ENCODE measurements around the gene DDA1.
"Not testable (repeated sequence)": the region's sequence is repeated elsewhere in the genome, so short reads cannot be mapped to it uniquely, and the experiment has no call there.

DDA1 gene

GRCh38 chr19:17289489-17289888 is 19.9 kb upstream of the DDA1 start:
- DNase-seq, result no peak

- DNase-seq, result no peak
Measured at GRCh38 chr19:17292301-17293074, 16.9 kb upstream of the DDA1 start.

- no peak for DNase-seq
Measured at GRCh38 chr19:17293605-17294004, 15.8 kb upstream of the DDA1 start.

DNA sequence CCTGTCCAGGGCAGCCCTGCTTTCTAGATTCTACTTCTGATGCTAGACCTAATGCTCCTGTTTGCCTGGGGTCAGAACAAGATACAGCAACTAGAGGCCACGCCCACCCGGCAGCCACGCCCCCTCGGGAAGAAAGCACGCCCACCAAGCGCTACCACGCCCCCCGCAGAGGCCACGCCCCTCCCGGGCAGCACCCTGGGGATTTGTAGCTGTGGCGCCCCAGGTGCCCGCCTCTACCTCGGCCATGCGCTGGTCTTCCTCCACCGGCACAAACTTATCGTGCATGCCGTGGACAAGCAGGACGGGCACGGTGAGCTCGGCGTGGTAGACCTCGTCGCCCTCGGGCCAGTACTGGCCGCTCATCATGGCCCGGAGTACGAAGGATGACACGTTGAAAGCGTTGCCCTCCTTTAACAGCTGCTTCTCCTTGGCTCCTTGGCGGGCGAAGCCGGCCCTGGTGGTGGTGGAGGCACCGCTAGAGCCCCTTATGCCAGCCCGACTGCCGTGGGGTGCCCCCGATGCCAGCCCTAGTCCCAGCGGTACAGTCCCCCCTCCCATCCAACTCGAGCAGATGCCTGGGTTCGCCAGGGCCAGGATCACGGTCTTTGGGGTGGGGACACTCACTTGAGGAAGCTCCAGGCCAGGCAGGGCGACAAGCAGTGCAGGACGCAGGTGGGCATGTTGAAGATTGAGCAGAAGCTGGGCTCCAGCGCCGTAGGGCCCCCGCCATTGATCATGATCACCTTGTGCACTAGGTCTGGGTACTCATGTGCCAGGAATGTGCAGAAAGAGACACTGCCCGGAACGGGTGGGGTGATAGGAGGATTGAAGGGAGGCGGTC is 15.1 kb upstream of the DDA1 start:
- no peak for DNase-seq

- not testable (repeated sequence) for DNase-seq
Measured at GRCh38 chr19:17295551-17295950, 13.8 kb upstream of the DDA1 start.

DNA sequence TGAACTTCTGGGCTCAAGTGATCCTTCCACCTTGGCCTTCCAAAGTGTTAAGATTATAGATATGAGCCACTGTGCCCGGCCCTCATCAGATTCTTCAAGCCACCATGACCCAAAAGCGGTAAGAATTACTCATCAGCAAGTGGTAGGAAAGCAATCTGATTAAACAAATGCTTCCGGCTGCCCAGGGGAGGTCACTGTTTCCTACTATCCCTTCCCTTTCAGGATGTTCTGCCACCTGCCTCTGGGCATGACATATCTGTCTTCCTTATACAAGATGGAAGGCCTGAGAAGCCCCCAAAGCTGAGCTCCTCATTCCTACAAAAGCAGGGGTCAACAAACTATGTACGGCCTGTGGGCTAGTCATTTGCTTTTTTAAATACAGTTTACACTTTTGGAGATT is 13.1 kb upstream of the DDA1 start:
- no peak for DNase-seq

GRCh38 chr19:17296976-17297375 is 12.4 kb upstream of the DDA1 start:
- DNase-seq, result no peak

DNA sequence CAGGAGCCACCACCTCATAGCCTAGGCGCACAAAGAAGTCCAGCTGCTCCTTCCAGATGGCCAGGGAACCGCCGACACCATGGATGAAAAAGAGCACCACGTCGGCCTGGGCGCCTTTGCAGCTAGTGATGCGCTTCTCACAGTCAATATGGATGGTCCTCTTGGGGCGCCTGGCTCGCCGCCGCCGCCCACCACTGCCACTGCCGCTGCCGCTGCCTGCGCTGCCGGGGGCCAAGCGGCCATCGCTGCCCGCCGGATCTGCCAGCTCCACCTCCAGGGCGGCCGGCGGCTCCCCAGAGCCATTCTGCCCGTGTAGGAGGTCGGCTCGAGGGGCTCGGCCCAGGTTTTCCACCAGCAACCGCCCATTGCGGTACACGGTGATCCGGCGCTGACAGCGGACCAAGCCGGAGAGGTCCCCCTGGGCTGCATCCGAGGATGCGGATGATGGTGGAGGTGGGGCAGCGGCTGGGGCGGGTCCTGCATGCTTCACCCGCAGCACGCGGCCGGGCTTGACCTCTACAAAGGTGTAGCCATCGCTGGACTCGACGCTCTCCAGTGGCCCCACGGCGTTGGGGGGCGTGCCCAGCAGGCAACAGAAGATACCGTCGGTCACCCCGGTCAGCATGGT is 8.3 kb upstream of the DDA1 start:
- no peak for DNase-seq

DNA sequence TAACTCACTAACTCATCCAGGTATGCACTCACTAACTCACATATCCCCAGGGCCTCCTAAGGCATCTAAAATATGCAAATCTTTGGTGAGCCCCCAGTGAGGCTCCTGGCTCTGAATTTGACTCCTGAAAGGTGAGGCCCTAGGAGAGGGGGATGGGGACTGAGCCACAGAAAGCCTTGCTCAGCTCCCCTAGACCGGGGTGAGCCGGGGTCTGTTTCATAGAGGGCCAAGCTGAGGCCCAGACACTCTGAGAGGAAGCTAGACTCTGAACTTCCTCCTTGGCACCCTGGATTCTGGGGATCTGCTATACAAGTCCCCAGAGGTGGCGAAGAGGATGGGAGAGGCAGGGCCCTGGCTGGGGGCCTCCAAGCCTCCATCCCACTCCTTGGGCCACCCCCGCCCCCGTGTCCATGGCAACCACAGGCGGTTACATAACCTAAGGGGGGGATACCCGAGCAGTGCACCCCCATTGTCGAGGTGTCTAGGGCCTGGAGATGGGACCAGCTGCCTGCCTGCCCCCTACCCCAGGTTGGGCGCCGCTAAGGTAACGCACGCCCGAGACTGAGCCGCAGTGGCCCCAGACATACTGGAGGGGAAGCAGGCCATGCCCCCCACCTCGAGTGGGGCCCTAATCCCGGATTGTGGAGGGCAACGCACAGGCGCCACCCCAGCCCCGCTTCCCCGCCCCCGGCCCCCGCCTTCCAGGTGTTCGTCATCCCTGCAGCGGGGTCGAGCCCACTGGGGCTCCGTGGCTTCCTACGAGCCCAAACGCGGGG is 6.8 kb upstream of the DDA1 start:
- DNase-seq, result no peak

GRCh38 chr19:17303167-17303939 is 6.0 kb upstream of the DDA1 start, which contains the start of gene ABHD8:
Gene ABHD8 (minus strand): TSS chr19:17303425. CDS start chr19:17301616, 1,809 bp downstream.
- DNase-seq, result peak; percentile 88

- DNase-seq, result no peak
Measured at GRCh38 chr19:17303940-17304267, 5.5 kb upstream of the DDA1 start.

DNA sequence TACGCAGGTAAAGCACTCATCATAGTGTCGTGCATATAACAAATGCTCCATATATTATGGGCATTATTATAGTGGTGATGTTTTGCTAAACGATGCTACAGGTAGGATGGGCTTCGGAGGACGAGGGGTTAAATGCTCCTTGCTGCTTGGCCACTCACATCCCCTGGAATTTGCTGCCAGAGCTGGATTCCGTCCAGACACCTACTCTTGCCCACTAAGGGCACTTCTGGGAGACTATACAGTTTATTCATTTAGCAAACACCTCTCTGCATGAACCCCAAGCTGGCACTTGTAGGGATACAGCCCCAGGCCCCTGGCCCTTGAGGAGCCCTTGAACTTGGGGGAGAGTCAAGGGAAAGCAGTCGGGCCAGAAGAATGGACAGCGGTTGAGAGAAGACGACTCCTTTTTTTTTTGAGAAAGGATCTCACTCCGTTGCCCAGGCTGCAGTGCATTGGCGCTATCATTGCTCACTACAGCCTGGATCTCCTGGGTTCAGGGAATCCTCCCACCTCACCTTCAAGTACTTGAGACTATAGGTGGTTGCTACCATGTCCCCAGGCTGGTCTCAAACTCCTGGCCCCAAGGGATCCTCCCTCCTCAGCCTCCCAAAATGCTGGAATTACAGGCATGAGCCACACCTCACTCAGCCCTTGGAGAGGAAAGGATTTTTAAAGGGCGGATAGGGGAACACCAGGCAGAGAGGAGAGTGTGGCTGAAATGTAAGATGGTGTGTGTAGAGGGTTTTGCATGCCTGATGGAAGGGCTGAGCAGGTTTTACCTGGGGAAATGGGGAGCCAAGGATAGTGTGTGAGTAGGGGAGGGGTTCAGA is 4.8 kb upstream of the DDA1 start:
- DNase-seq, result no peak

- no peak for DNase-seq
Measured at GRCh38 chr19:17305216-17305516, 4.2 kb upstream of the DDA1 start.

DNA sequence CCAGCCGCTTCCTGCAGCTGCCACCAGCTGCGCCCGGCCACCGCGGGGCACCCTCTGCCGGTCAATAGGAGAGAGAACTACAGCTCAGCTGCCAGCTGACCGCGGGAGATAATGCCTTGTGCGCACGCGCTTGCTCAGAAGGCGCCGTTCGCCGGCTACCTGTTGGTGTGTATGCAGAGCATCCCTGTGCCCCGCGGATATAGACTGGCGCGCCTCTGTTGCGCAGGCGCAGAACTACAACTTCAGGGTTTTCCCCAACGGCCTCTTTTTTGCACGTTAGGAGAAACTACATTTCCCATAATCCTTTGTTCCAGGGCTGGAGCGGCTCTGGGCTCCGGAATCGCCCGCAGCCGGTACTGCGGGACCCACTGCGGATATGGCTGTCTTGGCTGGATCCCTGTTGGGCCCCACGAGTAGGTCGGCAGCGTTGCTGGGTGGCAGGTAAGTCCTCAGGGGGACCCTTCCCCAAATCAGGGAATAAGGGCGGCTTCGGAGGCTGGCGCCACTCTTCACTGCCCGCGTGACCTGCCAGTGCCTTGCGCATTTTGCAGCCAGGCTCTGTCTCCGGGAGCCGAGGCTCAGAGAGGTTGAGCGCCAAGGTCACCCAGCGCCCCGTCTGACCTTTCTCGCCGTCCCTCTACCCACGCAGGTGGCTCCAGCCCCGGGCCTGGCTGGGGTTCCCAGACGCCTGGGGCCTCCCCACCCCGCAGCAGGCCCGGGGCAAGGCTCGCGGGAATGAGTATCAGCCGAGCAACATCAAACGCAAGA is 3.7 kb upstream of the DDA1 start, which contains the start of gene MRPL34:
Gene MRPL34 (plus strand): TSS at position 356 of the 768 bp plus-strand sequence. CDS start 21 bp downstream, at position 377.
- DNase-seq, result peak; percentile 97

DNA sequence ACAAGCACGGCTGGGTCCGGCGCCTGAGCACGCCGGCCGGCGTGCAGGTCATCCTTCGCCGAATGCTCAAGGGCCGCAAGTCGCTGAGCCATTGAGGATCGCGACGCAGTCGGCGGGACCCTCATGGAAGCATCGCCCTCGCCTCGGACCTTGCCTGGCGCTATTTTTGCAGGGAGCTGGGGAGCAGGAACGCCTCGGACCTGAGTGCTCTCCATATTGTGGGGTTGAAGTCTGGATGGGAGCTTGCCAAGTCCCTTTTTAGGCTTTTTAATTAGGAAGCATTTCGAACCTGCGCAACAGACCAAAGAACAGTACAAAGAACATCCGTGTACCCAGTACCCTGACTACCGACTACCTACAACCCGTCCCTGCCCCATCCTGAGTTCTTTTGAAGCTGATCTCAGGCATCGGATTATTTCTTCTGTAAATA is 3.1 kb upstream of the DDA1 start:
- DNase-seq, result no peak

GRCh38 chr19:17307876-17308377 is 1.4 kb upstream of the DDA1 start:
- DNase-seq, result no peak

- no peak for DNase-seq
Measured at GRCh38 chr19:17309965-17310461, 650 bp downstream of the DDA1 start.

GRCh38 chr19:17311455-17312188 is 2.3 kb downstream of the DDA1 start:
- DNase-seq, result no peak
